H1 (cell line): ENCODE data around the gene ATP4A. TPM values are rescaled to one million over a fixed set of nuclear protein-coding genes. Genes with fewer than 3 reads are reported as not detected.

Source experiments
- CTCF ChIA-PET: fragments of 300-600 bp; sonication (Branson Sonifier 250); formaldehyde crosslinking; loops from one replicate; lab custom pipeline; 2021; ENCODE audit not compliant: partially characterized antibody; lab: Charles Lee
- POLR2A ChIA-PET: fragments of 300-600 bp; sonication (Branson Sonifier 250); formaldehyde crosslinking; loops from one replicate; lab custom pipeline; 2021; ENCODE audit warnings: inconsistent platforms; ENCODE audit not compliant: partially characterized antibody; lab: Charles Lee
- DNase-seq, 2 experiments: peaks; one replicate each; pipeline versions ENCODE4 v3.0.0 to v3.0.0-alpha.2; 2010 to 2022; ENCODE audit warnings: low spot score in 2 of 2, low read depth in 1 of 2, mixed read lengths in 1 of 2
- FAIRE-seq: peaks from 2 replicates; lab custom pipeline; 2011; peaks lifted over from hg19 to GRCh38; lab: Jason Lieb, UNC
- H2AFZ ChIP-seq: 2 replicates; pipeline ENCODE4 v1.8.1; 2012; ENCODE audit warnings: low read length, inconsistent platforms
- H2AK5ac ChIP-seq: 2 replicates; pipeline ENCODE4 v1.6.1; 2013; ENCODE audit warnings: low read depth, low read length
- H2BK120ac ChIP-seq: replicated peaks from 2 replicates; pipeline ENCODE3; 2013; ENCODE audit warnings: low read depth, low read length, inconsistent platforms
- H2BK12ac ChIP-seq: 2 replicates; pipeline ENCODE4 v1.6.1; 2013; ENCODE audit warnings: low read depth, low read length
- H2BK15ac ChIP-seq: 2 replicates; pipeline ENCODE4 v1.6.1; 2013; ENCODE audit warnings: low read length
- H2BK20ac ChIP-seq: 2 replicates; pipeline ENCODE4 v1.6.1; 2013; ENCODE audit warnings: low read length
- H2BK5ac ChIP-seq: 2 replicates; pipeline ENCODE4 v1.6.1; 2013; ENCODE audit warnings: low read depth, low read length
- H3K14ac ChIP-seq: 2 replicates; pipeline ENCODE4 v1.6.1; 2013; ENCODE audit warnings: inconsistent platforms; ENCODE audit not compliant: insufficient read length
- H3K18ac ChIP-seq: 2 replicates; pipeline ENCODE4 v1.6.1; 2013; ENCODE audit warnings: low read length; ENCODE audit errors: extremely low read depth
- H3K23ac ChIP-seq: 2 replicates; pipeline ENCODE4 v1.6.1; 2013; ENCODE audit warnings: inconsistent platforms; ENCODE audit not compliant: insufficient read length
- H3K23me2 ChIP-seq: 2 replicates; pipeline ENCODE4 v1.6.1; 2013; ENCODE audit warnings: low read depth, low read length
- H3K27ac ChIP-seq: 2 replicates; pipeline ENCODE4 v1.6.1; 2011; ENCODE audit warnings: low read depth, low read length, inconsistent platforms
- H3K27me3 ChIP-seq, 4 experiments: replicated peaks in 1 of 4; 1 replicate in 1 of 4; 2 replicates in 3 of 4; pipeline versions ENCODE4 v1.6.1 to v1.8.1; 2011 to 2013; ENCODE audit warnings: low read length in 3 of 4, mild to moderate bottlenecking in 3 of 4, inconsistent platforms in 2 of 4, mixed read lengths in 2 of 4, moderate library complexity in 1 of 4; ENCODE audit not compliant: control insufficient read depth in 3 of 4, insufficient read depth in 3 of 4; ENCODE audit errors: extremely low read depth in 1 of 4
- H3K36me3 ChIP-seq, 4 experiments: 2 replicates each; pipeline versions ENCODE4 v1.6.1 to v1.8.1; 2011 to 2013; ENCODE audit warnings: mild to moderate bottlenecking in 4 of 4, low read length in 3 of 4, moderate library complexity in 2 of 4, control low read depth in 1 of 4, inconsistent platforms in 1 of 4; ENCODE audit not compliant: insufficient read depth in 4 of 4, control insufficient read depth in 2 of 4
- H3K4ac ChIP-seq: replicated peaks from 2 replicates; pipeline ENCODE3; 2013; ENCODE audit warnings: low read length, low read depth, mixed read lengths, inconsistent platforms; ENCODE audit not compliant: insufficient read length
- H3K4me1 ChIP-seq, 4 experiments: replicated peaks in 1 of 4; 1 replicate in 1 of 4; 2 replicates in 3 of 4; pipeline versions ENCODE4 v1.6.1 to v1.8.1; 2011 to 2013; ENCODE audit warnings: low read length in 3 of 4, inconsistent platforms in 2 of 4, mixed read lengths in 1 of 4; ENCODE audit not compliant: insufficient read depth in 4 of 4, control insufficient read depth in 3 of 4
- H3K4me2 ChIP-seq, 2 experiments: 2 replicates each; pipeline versions ENCODE4 v1.6.1 to v1.8.1; 2011 to 2013; ENCODE audit warnings: low read depth in 2 of 2, low read length in 2 of 2, control low read depth in 1 of 2, inconsistent platforms in 1 of 2, mild to moderate bottlenecking in 1 of 2; ENCODE audit not compliant: insufficient read depth in 1 of 2
- H3K4me3 ChIP-seq, 4 experiments: fragments of 200-600, 300-600 bp in 1 of 4; sonication (generic), shearing (Covaris generic), sonication (Bioruptor Twin) in 1 of 4; 2 replicates each; pipeline versions ENCODE4 v1.5.1 to v1.8.1; 2011 to 2016; ENCODE audit warnings: low read length in 4 of 4, low read depth in 3 of 4, control low read depth in 2 of 4, inconsistent platforms in 2 of 4, mild to moderate bottlenecking in 2 of 4, mixed read lengths in 1 of 4, moderate library complexity in 1 of 4; ENCODE audit not compliant: insufficient read depth in 2 of 4; ENCODE audit errors: extremely low read depth in 1 of 4
- H3K56ac ChIP-seq: replicated peaks from 2 replicates; pipeline ENCODE3; 2013; ENCODE audit warnings: low read depth, mild to moderate bottlenecking, mixed read lengths, low read length, inconsistent platforms; ENCODE audit not compliant: insufficient read length
- H3K79me1 ChIP-seq: 2 replicates; pipeline ENCODE4 v1.6.1; 2013; ENCODE audit warnings: low read depth, low read length, control low read depth
- H3K79me2 ChIP-seq, 2 experiments: 2 replicates each; pipeline versions ENCODE4 v1.6.1 to v1.8.1; 2012 to 2013; ENCODE audit warnings: low read length in 2 of 2, mild to moderate bottlenecking in 2 of 2, inconsistent platforms in 1 of 2; ENCODE audit not compliant: insufficient read depth in 2 of 2, control insufficient read depth in 1 of 2
- H3K9ac ChIP-seq, 4 experiments: replicated peaks in 1 of 4; 1 replicate in 1 of 4; 2 replicates in 3 of 4; pipeline versions ENCODE4 v1.6.1 to v1.8.1; 2011 to 2013; ENCODE audit warnings: low read depth in 3 of 4, low read length in 3 of 4, control low read depth in 2 of 4, mild to moderate bottlenecking in 2 of 4, moderate library complexity in 2 of 4, inconsistent platforms in 1 of 4; ENCODE audit errors: extremely low read depth in 1 of 4
- H3K9me3 ChIP-seq, 2 experiments: 2 replicates each; pipeline versions ENCODE4 v1.6.1 to v1.8.1; 2012 to 2013; ENCODE audit warnings: mild to moderate bottlenecking in 2 of 2, moderate library complexity in 2 of 2, control low read depth in 1 of 2, inconsistent platforms in 1 of 2, low read depth in 1 of 2, low read length in 1 of 2, mixed read lengths in 1 of 2; ENCODE audit not compliant: insufficient read depth in 2 of 2
- H4K20me1 ChIP-seq, 2 experiments: replicated peaks in 1 of 2; 2 replicates each; pipeline versions ENCODE3 to v1.8.1; 2011 to 2013; ENCODE audit warnings: inconsistent platforms in 2 of 2, low read length in 2 of 2, mild to moderate bottlenecking in 1 of 2; ENCODE audit not compliant: insufficient read depth in 2 of 2, control insufficient read depth in 1 of 2
- H4K5ac ChIP-seq: 2 replicates; pipeline ENCODE4 v1.6.1; 2013; ENCODE audit warnings: low read length, low read depth, mixed read lengths, inconsistent platforms; ENCODE audit not compliant: insufficient read length
- H4K8ac ChIP-seq: 2 replicates; pipeline ENCODE4 v1.8.0; 2013; ENCODE audit warnings: mild to moderate bottlenecking, moderate library complexity, low read length, inconsistent platforms; ENCODE audit not compliant: insufficient read depth; ENCODE audit errors: extremely low read depth
- H4K91ac ChIP-seq: replicated peaks from 2 replicates; pipeline ENCODE3; 2013; ENCODE audit warnings: low read length, mixed read lengths, inconsistent platforms; ENCODE audit not compliant: insufficient read length
- BRCA1 ChIP-seq: IDR thresholded peaks from 2 replicates; pipeline ENCODE4 v1.6.1; 2012; ENCODE audit warnings: low read depth, low read length, improper control_type of control experiment
- CBX8 ChIP-seq: fragments of 300-800, 300-1000 bp; sonication (generic); IDR thresholded peaks from 2 replicates; pipeline ENCODE4 v1.7.1; 2016; ENCODE audit warnings: low read depth, low read length, borderline replicate concordance
- CHD1 ChIP-seq: IDR thresholded peaks from 2 replicates; pipeline ENCODE4 v1.6.1; 2012; ENCODE audit warnings: low read depth, low read length, improper control_type of control experiment
- JUN ChIP-seq: IDR thresholded peaks from 2 replicates; pipeline ENCODE4 v1.6.1; 2011; ENCODE audit warnings: low read depth, mild to moderate bottlenecking, improper control_type of control experiment, low read length
- NANOG ChIP-seq: IDR thresholded peaks from 2 replicates; pipeline ENCODE4 v1.6.1; 2011; ENCODE audit warnings: low read length, low read depth, mild to moderate bottlenecking, inconsistent platforms; ENCODE audit not compliant: insufficient read depth, poor library complexity, severe bottlenecking
- RNF2 ChIP-seq: fragments of 200-900, 300-1000 bp; sonication (generic); IDR thresholded peaks from 2 replicates; pipeline ENCODE4 v1.7.1; 2016; ENCODE audit warnings: borderline replicate concordance, low read depth, mild to moderate bottlenecking, antibody characterized with exemption, low read length; ENCODE audit not compliant: poor library complexity, severe bottlenecking; ENCODE audit errors: missing control alignments
- SIN3A ChIP-seq, 2 experiments: IDR thresholded peaks in 1 of 2; conservative IDR thresholded peaks in 1 of 2; 2 replicates each; pipeline ENCODE4 v1.6.1; 2011 to 2012; ENCODE audit warnings: low read length in 2 of 2, improper control_type of control experiment in 1 of 2, low read depth in 1 of 2, mild to moderate bottlenecking in 1 of 2
- USF2 ChIP-seq: IDR thresholded peaks from 2 replicates; pipeline ENCODE4 v1.6.1; 2011; ENCODE audit warnings: low read length, improper control_type of control experiment
- WGBS, 2 experiments: shearing (Covaris generic) in 1 of 2; methylation state at CpG; one replicate each; pipeline versions ENCODE4 v1.1.6 to v1.1.7; 2013 to 2015; ENCODE audit warnings: low lambda C conversion rate in 2 of 2, mixed read lengths in 2 of 2, inconsistent platforms in 1 of 2, low coverage in 1 of 2, missing lambda C conversion rate in 1 of 2; ENCODE audit not compliant: insufficient replicate concordance in 2 of 2, insufficient coverage in 1 of 2, insufficient read length in 1 of 2; ENCODE audit errors: extremely low coverage in 1 of 2, missing lambda C conversion rate in 1 of 2; 5-methylcytosine and 5-hydroxymethylcytosine counted together
- polyA plus RNA-seq, 7 experiments: library from polyadenylated mRNA; depleted of rRNA in 3 of 7; stranded (reverse) in 5 of 7; unstranded in 2 of 7; fragments of >200 nt in 5 of 7; fragments of 200-250 nt in 2 of 7; gene quantifications; 1 replicate in 5 of 7; 2 replicates in 1 of 7; 4 replicates in 1 of 7; pipeline versions ENCODE4 v1.2.1 to v1.2.3, GENCODE V29; 2011 to 2013; ENCODE audit warnings: missing spikeins in 2 of 7, mixed read lengths in 2 of 7
- total RNA-seq: library from RNA; stranded (reverse); fragmentation: NEBNext Ultra II Directional; extraction: Animal tissue kit (Norgen Biotek cat#: 25700); gene quantifications from 2 replicates; pipeline ENCODE4 v1.2.1, GENCODE V29; 2021
- TF ChIP-seq, protein P1 (sequence below): IDR thresholded peaks from 2 replicates; pipeline ENCODE4 v1.6.1; 2012; ENCODE audit warnings: inconsistent platforms

ATP4A gene
- total and polyA plus RNA-seq, 2 of the 8 experiments (the other 6 are each of a cell fraction or from before 2014, with no cell fraction given): 0.50 to 1.2 TPM

GRCh38 chr19:35509018-35509652, 54.3 kb downstream of the ATP4A start:
- H2BK15ac ChIP-seq: peak overlapping the region; percentile 61; the same call in 1 of the 2 replicates
- H3K9ac ChIP-seq: peak overlapping the region; percentile 64 to 95 (median 93)
- H3K4ac ChIP-seq: peak overlapping the region; percentile 87
- peaks cover 0 to 3% of the 10 kb centered on the region in 2 experiments for H4K20me1 ChIP-seq
- peaks cover 14 to 35% (median 22%) of the 10 kb centered on the region in 4 experiments for H3K36me3 ChIP-seq
- no peak overlapping the region for H2AK5ac ChIP-seq
- H4K5ac ChIP-seq: peak overlapping the region; percentile 61
- H2BK120ac ChIP-seq: peak overlapping the region; percentile 69
- H3K4me3 ChIP-seq: peak overlapping the region; percentile 77 to 99 (median 93)
- peaks cover 2% of the 10 kb centered on the region; the same call in 1 of the 2 replicates for H3K79me1 ChIP-seq
- peaks cover 11% of the 10 kb centered on the region for H3K23me2 ChIP-seq
- H3K56ac ChIP-seq: peak overlapping the region; percentile 70
- H3K4me2 ChIP-seq: peak overlapping the region; percentile 84 to 86
- no peak overlapping the region for H3K23ac ChIP-seq
- H3K9me3 ChIP-seq: no peaks in the 10 kb centered on the region
- peaks cover 0 to 34% of the 10 kb centered on the region in 2 experiments; a peak in 2 of 4 replicates for H3K79me2 ChIP-seq
- WGBS, 2 experiments: 7% methylated on average over 12 of the region's 12 CpGs; no CpG with 5 or more reads in 1 of the 2 experiments
- no peak overlapping the region for H3K14ac ChIP-seq
- no peak overlapping the region for H4K8ac ChIP-seq
- POLR2A ChIA-PET: interaction anchor here (0.6 to 7.4 kb wide), 33 partner anchors 8 to 484 kb away, joined by 3 to 110 read pairs (median 4); partner anchors contain the start of genes COX6B1, HAUS5 and TMEM147
- H3K27ac ChIP-seq: peak overlapping the region; percentile 92
- H2BK5ac ChIP-seq: peak overlapping the region; percentile 94
- H2AFZ ChIP-seq: no peak overlapping the region
- 0 out of 2 replicates have a peak overlapping the region, but pooled peaks have one; percentile 48 for H2BK20ac ChIP-seq
- peak overlapping the region; percentile 87 for H4K91ac ChIP-seq
- no peak overlapping the region for H2BK12ac ChIP-seq
- peak; percentile 73 for FAIRE-seq
- CTCF ChIA-PET: interaction anchor here (0.7 to 3.7 kb wide), 13 partner anchors 14 to 348 kb away, joined by 3 to 28 read pairs (median 4); partner anchors contain the start of gene FFAR3
- peaks cover 0 to 20% (median 17%) of the 10 kb centered on the region in 4 experiments; a peak in 6 of 7 replicates for H3K4me1 ChIP-seq
- peaks cover 0 to 6% (median 4%) of the 10 kb centered on the region in 4 experiments; a peak in 3 of 7 replicates for H3K27me3 ChIP-seq
- H3K18ac ChIP-seq: peak overlapping the region; percentile 89; the same call in 1 of the 2 replicates
- DNase-seq: peak in 1 of 2 experiments; percentile 62
- TF ChIP-seq RNF2 (no peak), NANOG (no peak), JUN (no peak), USF2 (peak; percentile 56), CHD1 (no peak), SIN3A (conservative IDR thresholded peaks at IDR 0.05 in 1 of 2, IDR thresholded peaks at IDR 0.05 in 1 of 2; ENCODE audit: low read depth in 1 of 2, low read length in 2 of 2) (no peak), BRCA1 (no peak), CBX8 (no peak)
- TF ChIP-seq, protein P1, sequence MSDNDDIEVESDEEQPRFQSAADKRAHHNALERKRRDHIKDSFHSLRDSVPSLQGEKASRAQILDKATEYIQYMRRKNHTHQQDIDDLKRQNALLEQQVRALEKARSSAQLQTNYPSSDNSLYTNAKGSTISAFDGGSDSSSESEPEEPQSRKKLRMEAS: peak; percentile 94
